Activated T-cell treated with anti-CD3 and anti-CD28 coated beads, Interleukin-2, amount 50 U/mL, for 24 hours (primary cell): ENCODE measurements around the gene AKAP4.
A peak's percentile ranks its signal among the peaks of the same experiment; 100 is the strongest.

ENCODE experiments used
- DNase-seq: peaks from one replicate; pipeline ENCODE4 v3.0.0-alpha.2; 2020
- H3K27ac Mint-ChIP-seq: 2 replicates; pipeline ENCODE4 v1.8.0; 2020; ENCODE audit warnings: mild to moderate bottlenecking, mixed read lengths
- H3K27me3 Mint-ChIP-seq: 2 replicates; pipeline ENCODE4 v1.8.0; 2020; ENCODE audit warnings: mixed read lengths
- H3K36me3 Mint-ChIP-seq: 2 replicates; pipeline ENCODE4 v1.8.0; 2020; ENCODE audit warnings: low read depth, mixed read lengths
- H3K4me1 Mint-ChIP-seq: 2 replicates; pipeline ENCODE4 v1.8.0; 2020; ENCODE audit warnings: low read depth, mixed read lengths
- H3K4me3 Mint-ChIP-seq: 2 replicates; pipeline ENCODE4 v1.8.0; 2020; ENCODE audit warnings: mild to moderate bottlenecking, moderate library complexity, mixed read lengths
- H3K9me3 Mint-ChIP-seq: 2 replicates; pipeline ENCODE4 v1.8.0; 2020; ENCODE audit warnings: mixed read lengths

Gene AKAP4, protein sequence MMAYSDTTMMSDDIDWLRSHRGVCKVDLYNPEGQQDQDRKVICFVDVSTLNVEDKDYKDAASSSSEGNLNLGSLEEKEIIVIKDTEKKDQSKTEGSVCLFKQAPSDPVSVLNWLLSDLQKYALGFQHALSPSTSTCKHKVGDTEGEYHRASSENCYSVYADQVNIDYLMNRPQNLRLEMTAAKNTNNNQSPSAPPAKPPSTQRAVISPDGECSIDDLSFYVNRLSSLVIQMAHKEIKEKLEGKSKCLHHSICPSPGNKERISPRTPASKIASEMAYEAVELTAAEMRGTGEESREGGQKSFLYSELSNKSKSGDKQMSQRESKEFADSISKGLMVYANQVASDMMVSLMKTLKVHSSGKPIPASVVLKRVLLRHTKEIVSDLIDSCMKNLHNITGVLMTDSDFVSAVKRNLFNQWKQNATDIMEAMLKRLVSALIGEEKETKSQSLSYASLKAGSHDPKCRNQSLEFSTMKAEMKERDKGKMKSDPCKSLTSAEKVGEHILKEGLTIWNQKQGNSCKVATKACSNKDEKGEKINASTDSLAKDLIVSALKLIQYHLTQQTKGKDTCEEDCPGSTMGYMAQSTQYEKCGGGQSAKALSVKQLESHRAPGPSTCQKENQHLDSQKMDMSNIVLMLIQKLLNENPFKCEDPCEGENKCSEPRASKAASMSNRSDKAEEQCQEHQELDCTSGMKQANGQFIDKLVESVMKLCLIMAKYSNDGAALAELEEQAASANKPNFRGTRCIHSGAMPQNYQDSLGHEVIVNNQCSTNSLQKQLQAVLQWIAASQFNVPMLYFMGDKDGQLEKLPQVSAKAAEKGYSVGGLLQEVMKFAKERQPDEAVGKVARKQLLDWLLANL

DNA sequence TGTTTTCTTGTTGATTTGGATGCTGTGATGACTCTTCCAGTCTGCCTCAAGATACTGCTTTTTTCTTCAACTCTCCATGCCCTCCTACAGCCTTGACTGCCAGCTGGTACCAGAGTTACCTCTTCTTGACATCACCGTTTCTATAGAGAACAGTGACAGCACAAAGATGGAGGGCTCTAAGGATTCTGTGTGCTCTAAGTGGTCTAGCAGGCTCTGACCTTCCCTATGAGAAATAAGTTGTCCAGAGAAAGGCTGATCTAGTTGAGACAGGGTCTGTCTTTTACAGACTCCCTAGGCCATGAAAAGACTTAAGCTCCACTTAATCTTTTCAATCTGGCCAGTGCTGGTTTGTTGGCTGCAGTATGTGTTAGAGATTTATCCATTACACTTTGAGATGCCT, at the start of gene AKAP4:
AKAP4 (minus strand) TSS at position 101 of the 400 bp plus-strand sequence. CDS start 118 bp downstream, outside the sequence.
- H3K4me3 Mint-ChIP-seq = no peak within 1 kb of the TSS
- H3K4me1 Mint-ChIP-seq = peaks cover 12% of the 10 kb centered on the region
- DNase-seq = no peak
- peaks cover 45% of the 10 kb centered on the region for H3K27me3 Mint-ChIP-seq
- H3K27ac Mint-ChIP-seq = no peak within 1 kb of the TSS
- no peaks in the 10 kb centered on the region for H3K36me3 Mint-ChIP-seq
- no peaks in the 10 kb centered on the region for H3K9me3 Mint-ChIP-seq

DNA sequence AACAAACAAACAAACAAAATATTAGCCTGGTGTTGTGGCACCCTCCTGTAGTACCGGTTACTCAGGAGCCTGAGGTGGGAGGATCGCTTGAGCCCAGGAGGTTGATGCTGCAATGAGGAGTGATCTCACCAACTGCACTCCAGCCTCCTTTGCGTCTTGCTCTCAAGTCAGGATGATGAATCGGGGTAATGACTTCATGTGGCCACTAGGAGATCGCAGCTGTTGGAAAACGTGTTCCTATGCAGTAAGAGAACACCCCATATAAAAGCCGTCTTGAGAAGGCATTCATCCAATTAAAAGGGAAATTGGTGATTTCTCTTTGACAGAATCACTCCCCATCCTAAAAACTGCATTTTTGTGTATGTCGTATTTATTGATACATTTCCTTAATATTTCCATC, 10.7 kb upstream of the AKAP4 start:
- Mint-ChIP-seq H3K4me1 (no peaks in the 10 kb centered on the region), H3K9me3 (no peaks in the 10 kb centered on the region), H3K27ac (no peak overlapping the region), H3K4me3 (no peak overlapping the region), H3K27me3 (peaks cover 7% of the 10 kb centered on the region), H3K36me3 (no peaks in the 10 kb centered on the region)
- DNase-seq = no peak

DNA sequence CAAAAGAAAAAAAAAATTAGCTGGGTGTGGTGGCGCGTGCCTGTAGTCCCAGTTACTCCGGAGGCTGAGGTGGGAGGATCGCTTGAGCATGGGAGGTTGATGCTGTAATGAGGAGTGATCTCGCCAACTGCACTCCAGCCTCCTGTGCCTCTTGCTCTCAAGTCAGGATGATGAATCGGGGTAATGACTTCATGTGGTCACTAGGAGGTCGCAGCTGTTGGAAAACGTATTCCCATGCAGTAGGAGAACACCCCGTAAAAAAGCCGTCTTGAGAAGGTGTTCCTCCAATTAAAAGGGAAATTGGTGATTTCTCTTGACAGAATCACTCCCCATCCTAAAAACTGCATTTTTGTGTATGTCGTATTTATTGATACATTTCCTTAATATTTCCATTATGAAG, 5.9 kb upstream of the AKAP4 start:
- no peaks in the 10 kb centered on the region for H3K36me3 Mint-ChIP-seq
- no peak overlapping the region for H3K4me3 Mint-ChIP-seq
- H3K27me3 Mint-ChIP-seq = peaks cover 15% of the 10 kb centered on the region
- H3K9me3 Mint-ChIP-seq = no peaks in the 10 kb centered on the region
- H3K4me1 Mint-ChIP-seq = peaks cover 12% of the 10 kb centered on the region
- H3K27ac Mint-ChIP-seq = no peak overlapping the region
- no peak for DNase-seq

DNA sequence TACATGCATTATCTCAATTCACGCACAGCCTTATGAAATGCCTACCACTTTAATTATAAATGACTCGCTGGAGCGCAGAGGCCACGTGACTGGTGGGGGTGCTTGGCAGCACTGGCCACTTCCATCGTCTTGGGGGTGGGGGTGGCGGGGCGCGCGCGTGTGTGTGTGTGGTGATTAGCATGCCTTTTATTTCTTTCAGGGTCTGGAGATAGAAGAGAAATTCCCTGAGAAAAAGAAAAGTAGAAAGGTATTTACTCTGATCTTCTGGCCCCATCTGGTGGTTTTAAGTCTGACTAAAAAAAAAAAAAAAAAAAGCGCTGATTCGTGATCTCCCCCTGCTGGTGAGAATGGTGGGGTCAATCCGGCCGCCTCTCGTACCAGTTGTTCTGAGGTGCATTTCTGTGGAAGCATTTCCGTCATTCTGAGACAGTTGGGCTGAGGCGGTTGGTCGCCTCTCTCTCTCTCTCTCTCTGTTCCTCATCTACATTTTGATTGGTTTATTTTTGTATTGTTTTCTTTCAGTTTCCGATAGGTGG, 3.6 kb upstream of the AKAP4 start, which contains the start of gene CCNB3:
CCNB3 (plus strand) TSS at position 402 of the 536 bp plus-strand sequence. CDS start 80,399 bp downstream, outside the sequence.
- Mint-ChIP-seq H3K4me3 (peak within 1 kb of the TSS; percentile 70), H3K27me3 (peaks cover 22% of the 10 kb centered on the region), H3K27ac (peak within 1 kb of the TSS; percentile 91), H3K36me3 (no peaks in the 10 kb centered on the region), H3K9me3 (no peaks in the 10 kb centered on the region), H3K4me1 (peaks cover 12% of the 10 kb centered on the region)
- peak; percentile 76 for DNase-seq

DNA sequence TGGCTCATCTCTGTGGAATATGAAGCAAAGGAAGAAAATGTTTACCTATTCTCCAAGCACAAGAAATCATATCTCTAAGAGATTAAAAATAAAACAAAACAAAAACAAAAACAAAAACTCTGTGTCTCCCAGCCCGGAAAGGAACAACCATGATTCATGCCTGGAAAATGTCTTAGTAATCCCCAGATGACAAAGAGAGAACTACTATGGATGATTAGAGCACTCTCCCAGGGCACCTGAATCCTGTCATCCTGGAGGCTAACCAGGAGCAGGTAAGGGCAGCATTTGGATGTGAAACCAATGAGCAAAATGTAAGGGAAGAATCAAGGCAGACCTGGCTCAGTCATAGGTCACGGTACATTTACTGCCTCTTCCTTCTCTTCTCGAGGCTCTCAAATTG, 1.7 kb upstream of the AKAP4 start:
- Mint-ChIP-seq H3K4me3 (no peak overlapping the region), H3K9me3 (no peaks in the 10 kb centered on the region), H3K36me3 (no peaks in the 10 kb centered on the region), H3K4me1 (peaks cover 12% of the 10 kb centered on the region), H3K27me3 (peaks cover 34% of the 10 kb centered on the region), H3K27ac (no peak overlapping the region)
- no peak for DNase-seq

DNA sequence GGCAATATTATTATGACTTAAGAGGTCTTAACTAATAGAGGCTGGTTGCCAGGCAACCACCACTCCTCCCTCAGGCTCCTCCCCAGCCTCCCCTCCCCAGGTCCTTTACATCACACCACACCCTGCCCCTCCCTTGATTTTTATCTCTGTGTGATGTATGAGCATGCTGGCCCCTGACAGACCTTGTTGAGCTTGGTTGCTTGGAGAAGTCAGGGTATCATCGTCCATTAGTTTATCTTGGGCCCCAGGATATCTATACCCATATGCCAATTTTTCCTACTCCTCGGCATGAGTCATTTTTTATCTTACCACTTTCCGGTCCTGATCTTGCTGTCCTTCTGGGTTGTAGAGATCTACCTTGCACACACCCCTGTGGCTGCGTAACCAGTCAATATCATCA, 2.5 kb downstream of the AKAP4 start:
- H3K4me1 Mint-ChIP-seq = no peaks in the 10 kb centered on the region
- H3K27ac Mint-ChIP-seq = no peak overlapping the region
- no peak overlapping the region for H3K4me3 Mint-ChIP-seq
- no peak for DNase-seq
- H3K36me3 Mint-ChIP-seq = no peaks in the 10 kb centered on the region
- peaks cover 53% of the 10 kb centered on the region for H3K27me3 Mint-ChIP-seq
- H3K9me3 Mint-ChIP-seq = no peaks in the 10 kb centered on the region

DNA sequence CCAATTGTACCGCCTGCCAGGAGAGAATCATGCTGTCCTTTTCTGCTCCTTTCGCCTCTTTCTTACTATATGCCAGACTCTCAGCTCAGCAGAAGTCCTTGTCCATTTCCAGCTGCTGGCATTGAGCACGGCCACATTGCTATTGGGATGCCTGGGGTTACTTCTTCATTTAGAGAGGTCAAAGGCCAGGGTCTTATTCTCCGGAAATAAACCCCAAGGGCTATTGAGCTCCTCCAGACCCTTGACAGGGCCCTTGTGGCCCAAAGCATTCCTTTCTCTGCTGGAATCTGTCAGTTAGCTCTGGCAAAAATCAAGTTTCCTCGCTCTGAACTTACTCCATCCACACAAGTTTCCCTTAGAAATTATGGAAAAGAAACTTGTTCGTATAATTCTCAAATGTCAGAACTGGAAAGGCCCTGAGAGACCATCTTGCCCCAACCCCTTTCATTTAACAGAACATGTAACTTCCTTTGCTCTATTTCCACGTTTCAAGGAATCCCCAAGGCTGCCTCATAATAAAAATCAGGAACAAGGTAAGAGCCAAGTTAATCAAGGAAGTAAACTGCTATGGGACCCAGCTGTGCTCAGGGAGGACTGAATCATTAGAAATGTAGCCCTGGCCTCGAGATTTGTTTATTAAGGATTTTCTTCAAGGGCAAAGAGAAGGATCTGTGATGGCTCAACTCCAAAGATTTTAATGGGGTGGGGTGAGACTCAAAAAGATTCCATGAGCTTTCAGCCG, 11.8 kb downstream of the AKAP4 start:
- Mint-ChIP-seq H3K4me1 (no peaks in the 10 kb centered on the region), H3K36me3 (no peaks in the 10 kb centered on the region), H3K4me3 (no peak overlapping the region), H3K9me3 (no peaks in the 10 kb centered on the region), H3K27ac (no peak overlapping the region), H3K27me3 (peaks cover 63% of the 10 kb centered on the region)
- DNase-seq = no peak

DNA sequence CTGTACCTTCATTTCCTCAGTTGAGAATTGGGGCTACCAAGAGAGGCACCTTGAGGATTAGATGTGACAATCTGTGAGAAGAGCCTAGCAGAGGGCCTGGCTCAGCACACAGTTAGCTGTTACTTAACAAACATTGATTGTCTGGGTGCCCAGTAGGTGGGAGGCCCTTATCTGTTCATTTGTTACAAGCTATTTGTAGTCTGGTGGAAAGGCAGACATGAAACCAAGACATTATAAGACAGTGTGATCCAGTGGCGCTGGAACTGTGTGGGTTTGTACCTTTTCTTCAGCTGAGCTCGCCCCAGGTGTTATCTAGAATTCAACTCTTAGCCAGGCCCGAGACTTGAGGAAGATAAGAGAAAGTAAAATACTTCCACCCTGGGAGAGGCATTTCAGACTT, 16.9 kb downstream of the AKAP4 start:
- DNase-seq = no peak
- Mint-ChIP-seq H3K9me3 (no peaks in the 10 kb centered on the region), H3K27me3 (peaks cover 53% of the 10 kb centered on the region), H3K27ac (no peak overlapping the region), H3K36me3 (no peaks in the 10 kb centered on the region), H3K4me1 (peaks cover 1% of the 10 kb centered on the region), H3K4me3 (no peak overlapping the region)

DNA sequence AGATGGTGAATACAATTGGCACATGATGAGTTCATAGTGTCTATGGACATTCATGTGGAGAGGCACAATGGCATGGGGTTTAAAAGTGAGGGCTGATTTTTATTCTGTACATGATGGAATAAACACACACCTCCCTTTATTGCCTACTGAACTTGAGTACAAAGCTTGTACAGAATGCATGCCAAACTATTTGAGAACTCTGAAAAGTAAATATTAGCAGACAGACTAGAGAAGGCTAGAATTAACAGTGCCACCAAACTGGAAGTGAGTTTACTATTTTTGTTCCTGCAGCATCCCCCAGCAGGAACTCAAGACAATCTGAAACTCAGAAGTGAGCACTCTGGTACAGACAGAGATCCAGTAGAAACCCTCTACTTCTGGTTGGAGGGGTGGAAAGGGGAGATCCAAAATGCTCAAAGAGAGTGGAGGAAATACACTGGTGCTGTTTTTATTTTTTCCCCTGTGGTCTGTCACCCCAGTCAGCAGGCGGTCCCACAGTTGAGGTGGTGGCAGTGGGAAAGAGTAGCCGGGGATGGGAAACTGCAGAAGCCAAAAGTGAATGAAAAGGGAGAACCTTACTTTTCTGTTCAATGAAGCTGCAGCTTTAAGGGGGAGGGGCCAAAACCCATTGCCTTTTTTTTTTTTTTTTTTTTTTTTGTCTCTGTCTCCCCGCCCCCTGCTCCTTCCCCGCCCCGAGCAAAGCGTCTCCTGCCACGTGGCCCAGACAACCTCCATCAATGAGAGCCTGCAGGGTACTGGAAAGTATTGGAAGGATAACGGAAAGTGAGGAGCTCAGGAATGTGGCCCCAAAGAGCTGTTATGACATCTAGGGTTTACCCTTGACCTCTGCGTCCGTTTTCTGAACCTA, 20.5 kb downstream of the AKAP4 start:
- Mint-ChIP-seq H3K36me3 (no peaks in the 10 kb centered on the region), H3K4me3 (no peak overlapping the region), H3K9me3 (no peaks in the 10 kb centered on the region), H3K27me3 (peaks cover 59% of the 10 kb centered on the region), H3K4me1 (peaks cover 1% of the 10 kb centered on the region), H3K27ac (no peak overlapping the region)
- no peak for DNase-seq

DNA sequence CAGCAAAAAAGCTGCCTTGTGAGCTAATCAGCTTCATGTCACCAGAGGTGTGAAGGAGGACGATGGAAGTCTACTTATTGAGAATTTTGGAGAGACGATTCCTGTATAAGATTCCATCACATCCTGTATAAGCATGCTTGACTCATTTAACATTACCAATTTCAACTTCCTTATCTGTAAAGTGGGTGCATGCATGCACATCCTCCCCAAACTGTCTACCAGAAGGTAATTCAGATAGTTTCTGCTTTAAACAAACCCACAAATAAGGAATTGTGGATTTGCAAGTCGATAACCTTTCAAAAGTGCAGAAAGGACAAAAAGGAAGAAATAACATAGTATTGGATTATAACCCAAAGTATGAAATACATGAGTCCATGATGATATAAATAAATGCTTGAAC, 31.1 kb downstream of the AKAP4 start:
- Mint-ChIP-seq H3K4me1 (peaks cover 14% of the 10 kb centered on the region), H3K36me3 (no peaks in the 10 kb centered on the region), H3K27me3 (peaks cover 57% of the 10 kb centered on the region), H3K9me3 (peaks cover 6% of the 10 kb centered on the region), H3K4me3 (no peak overlapping the region), H3K27ac (no peak overlapping the region)
- no peak for DNase-seq

DNA sequence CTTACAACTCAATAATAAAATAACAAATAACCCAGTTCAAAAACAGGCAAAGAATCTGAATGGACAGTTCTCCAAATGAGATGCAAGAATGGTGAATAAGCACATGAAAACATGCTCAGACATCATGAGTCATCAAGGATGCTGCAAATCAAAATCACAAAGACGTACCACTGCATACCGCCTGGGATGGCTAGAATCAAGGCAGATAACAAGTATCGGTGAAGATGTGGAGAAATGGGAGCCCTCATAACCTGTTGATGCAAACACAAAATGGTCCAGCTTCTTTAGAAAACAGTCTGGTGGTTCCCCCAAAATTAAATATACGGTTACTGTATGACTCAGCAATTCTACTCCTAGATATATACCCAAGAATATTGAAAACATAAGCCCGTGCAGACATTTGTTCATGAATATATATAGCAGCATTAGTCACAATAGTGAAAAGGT, 32.5 kb downstream of the AKAP4 start:
- peaks cover 14% of the 10 kb centered on the region for H3K4me1 Mint-ChIP-seq
- H3K36me3 Mint-ChIP-seq = no peaks in the 10 kb centered on the region
- DNase-seq = no peak
- peaks cover 48% of the 10 kb centered on the region for H3K27me3 Mint-ChIP-seq
- H3K9me3 Mint-ChIP-seq = no peaks in the 10 kb centered on the region
- peak overlapping the region; percentile 4 for H3K27ac Mint-ChIP-seq
- no peak overlapping the region for H3K4me3 Mint-ChIP-seq

DNA sequence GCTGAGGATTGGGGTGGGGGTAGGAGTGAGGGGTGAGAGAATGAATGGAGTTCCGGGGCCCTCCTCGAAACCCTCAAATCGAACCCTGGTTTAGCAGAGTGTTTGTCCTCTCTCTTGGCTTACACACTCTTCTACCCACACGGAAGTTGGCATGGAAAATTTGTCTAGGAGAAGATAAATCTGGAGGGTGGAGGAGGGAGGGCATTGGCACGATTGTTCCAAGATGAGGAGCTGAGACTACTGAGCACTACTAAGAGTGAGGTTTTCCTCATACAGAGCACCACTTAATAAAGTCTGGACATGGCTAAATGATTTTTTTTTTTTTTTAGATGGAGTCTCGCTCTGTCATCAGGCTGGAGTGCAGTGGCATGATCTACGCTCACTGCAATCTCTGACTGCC, 33.4 kb downstream of the AKAP4 start:
- Mint-ChIP-seq H3K4me1 (peaks cover 14% of the 10 kb centered on the region), H3K27ac (no peak overlapping the region), H3K36me3 (no peaks in the 10 kb centered on the region), H3K9me3 (no peaks in the 10 kb centered on the region), H3K27me3 (peaks cover 47% of the 10 kb centered on the region), H3K4me3 (no peak overlapping the region)
- DNase-seq = no peak

DNA sequence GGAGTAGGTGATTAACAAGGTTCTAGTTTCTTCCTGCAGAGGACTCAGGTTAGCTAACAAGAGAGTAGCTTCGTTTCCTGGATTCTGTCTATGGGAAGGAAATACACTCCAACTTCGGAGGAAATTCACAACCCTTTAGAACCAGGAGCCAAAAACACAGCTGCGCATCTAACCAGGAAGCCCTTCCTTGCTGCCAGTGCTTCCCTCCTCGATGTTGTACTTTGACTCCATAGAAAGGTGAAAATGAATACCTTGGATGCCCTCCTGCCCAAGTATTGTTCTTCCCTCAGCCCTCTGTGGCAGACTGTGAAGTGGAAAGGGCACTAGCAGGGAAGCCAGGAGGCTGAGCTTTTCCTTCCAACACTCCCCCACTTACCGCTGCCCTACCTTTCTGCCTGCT, 35.1 kb downstream of the AKAP4 start:
- H3K4me3 Mint-ChIP-seq = no peak overlapping the region
- DNase-seq = no peak
- H3K27me3 Mint-ChIP-seq = peaks cover 51% of the 10 kb centered on the region
- H3K4me1 Mint-ChIP-seq = peaks cover 17% of the 10 kb centered on the region
- H3K9me3 Mint-ChIP-seq = no peaks in the 10 kb centered on the region
- H3K36me3 Mint-ChIP-seq = no peaks in the 10 kb centered on the region
- H3K27ac Mint-ChIP-seq = no peak overlapping the region
